Stimulated activated CD8-positive, alpha-beta memory T cell treated with anti-CD3 and anti-CD28 coated beads, Interleukin-12 subunit alpha, Interleukin-12 subunit beta, amount 100 ng/mL, for 1 hour (primary cell): ENCODE data around the gene OR2D2.
"Not testable (repeated sequence)": the region's sequence is repeated elsewhere in the genome, so short reads cannot be mapped to it uniquely, and the experiment has no call there.

ENCODE experiments used
- DNase-seq: peaks from one replicate; pipeline ENCODE4 v3.0.0-alpha.2; 2020; ENCODE audit warnings: low read depth

The OR2D2 gene

DNA sequence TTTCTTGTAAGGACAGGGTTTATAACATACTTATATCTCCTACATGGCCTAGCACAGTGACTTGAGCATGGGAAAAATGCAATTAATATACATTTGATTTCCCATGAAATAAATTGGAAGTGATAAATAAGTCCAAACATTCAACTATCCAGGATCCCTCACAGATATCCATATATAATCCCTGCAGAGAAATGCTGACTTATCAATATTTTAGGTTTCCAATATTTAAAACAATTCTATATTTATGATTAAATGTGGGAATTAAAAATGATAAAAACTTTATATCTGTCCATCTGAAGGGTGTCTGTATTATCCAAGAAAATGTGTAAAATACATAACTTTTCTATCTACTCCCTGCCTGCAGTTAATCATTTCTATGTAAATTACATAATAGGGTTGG is 9.5 kb downstream of the OR2D2 start:
- no peak for DNase-seq

DNA sequence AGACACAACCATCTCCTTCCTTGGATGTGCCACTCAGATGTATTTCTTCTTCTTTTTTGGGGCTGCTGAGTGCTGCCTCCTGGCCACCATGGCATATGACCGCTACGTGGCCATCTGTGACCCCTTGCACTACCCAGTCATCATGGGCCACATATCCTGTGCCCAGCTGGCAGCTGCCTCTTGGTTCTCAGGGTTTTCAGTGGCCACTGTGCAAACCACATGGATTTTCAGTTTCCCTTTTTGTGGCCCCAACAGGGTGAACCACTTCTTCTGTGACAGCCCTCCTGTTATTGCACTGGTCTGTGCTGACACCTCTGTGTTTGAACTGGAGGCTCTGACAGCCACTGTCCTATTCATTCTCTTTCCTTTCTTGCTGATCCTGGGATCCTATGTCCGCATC is 15.4 kb downstream of the OR2D2 start:
- no peak for DNase-seq

DNA sequence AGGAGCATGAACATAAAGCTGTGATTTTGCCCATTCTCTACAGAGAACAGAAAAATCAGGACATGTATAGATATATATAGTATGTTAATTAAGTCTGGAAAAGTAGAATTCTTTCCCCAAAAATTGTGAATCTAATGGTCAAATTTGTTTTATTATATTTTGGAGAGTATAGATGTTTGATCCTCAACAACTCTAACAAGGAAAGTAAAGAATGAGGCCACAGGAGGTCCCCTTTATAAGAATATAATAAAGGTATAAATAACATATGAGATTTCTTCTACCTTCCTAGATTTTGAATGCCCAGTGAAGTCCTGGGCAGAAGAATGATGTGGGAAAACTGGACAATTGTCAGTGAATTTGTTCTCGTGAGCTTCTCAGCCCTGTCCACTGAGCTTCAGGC is 16.0 kb downstream of the OR2D2 start, which contains the start of gene OR10A4:
Gene OR10A4 (plus strand): TSS at position 301 of the 400 bp plus-strand sequence. CDS start 23 bp downstream, at position 324.
- DNase-seq: no peak

DNA sequence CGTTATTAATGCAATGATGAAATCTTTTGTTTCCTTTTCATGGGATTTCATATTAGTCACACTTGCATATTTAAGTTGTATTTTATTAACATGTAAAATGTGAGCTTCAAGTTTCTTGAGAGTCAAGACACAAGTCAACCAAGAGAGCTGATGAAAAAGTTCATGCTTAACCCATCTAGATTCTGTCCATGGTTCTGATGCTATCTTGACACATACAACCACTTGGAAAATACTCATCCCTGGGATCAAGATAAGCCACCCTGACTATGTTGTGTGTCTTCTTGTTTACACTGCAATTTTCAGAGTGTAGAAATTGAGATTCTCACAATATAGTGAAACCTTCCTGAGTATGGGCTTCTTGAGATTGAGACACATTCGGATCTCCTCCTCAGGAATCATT is 16.5 kb downstream of the OR2D2 start:
- DNase-seq: no peak

DNA sequence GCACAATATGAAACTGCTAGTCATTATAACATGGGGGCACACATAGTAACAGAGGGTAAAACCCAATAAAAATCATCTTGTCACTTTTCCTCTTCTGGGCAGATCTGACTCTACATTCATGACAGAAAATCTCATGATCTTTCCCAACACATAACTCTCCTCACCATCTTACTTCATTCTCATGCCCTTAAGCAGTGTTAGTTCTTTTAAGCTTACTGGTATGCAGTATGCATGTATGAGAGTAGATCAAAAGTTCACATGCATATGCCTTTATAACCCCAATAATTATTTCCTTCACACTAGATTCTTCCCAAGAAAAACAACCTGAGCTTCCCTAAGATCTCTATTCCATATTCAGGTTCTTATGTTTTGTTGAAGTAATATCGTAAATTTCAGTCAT is 21.0 kb downstream of the OR2D2 start:
- no peak for DNase-seq

DNA sequence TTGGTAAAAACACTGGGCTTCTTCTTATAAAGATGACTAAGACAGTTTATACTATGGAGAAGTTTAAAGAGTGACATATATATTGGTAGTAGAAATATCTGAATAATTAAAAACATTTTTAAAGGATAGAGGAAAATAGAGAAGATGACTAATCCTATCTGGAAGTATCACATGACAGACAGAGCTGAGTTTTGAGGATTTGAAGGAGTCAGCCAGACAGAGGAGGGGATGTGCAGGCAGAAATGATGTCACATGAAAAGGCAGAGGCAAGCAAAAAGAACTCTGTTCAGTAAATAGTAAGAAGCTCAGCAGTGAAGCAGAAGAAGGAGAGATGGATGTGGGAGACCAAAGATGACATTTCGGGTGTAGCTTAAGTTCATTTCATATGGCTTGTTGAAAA is 27.9 kb downstream of the OR2D2 start:
- no peak for DNase-seq

DNA sequence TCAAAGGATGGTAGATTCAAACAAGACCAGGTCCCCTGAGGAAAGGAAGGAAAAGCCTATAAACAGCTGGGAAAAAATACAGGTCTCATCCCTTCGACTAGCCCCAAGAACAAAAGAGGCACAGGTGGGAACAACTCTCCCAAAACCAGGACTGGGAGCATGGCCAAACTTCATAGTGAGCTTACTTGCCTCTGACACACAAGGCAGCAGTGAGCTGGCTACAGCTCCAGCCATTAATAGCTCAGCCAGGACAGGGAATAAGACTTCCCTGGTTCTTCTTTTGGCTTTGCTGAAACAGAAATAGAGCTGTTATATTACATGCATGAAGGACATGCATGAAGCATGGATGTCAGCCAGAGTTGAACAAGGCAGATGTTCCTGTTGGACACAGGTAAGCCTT is 29.3 kb downstream of the OR2D2 start, which contains the start of gene OR10A2:
Gene OR10A2 (plus strand): TSS at position 97 of the 400 bp plus-strand sequence. CDS start 6,698 bp downstream, outside the sequence.
- no peak for DNase-seq

DNA sequence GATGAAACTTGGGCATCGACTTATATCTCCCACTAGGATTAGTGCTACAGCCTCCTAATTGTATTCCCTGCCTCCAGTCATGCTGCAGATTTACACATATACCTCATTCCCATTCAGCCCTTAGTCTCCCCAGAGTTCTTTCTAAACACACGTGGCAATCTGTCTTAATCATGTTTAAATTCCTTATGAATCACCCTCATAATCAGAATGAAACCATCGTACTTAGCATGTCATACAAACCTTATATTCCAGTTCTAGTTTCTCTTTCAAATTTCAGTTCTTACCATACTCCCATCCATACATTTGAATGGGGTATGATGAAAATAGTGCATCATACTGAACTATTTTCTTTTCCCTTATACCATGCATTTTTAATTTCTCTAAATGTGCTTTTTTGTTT is 35.4 kb downstream of the OR2D2 start:
- DNase-seq: no peak

DNA sequence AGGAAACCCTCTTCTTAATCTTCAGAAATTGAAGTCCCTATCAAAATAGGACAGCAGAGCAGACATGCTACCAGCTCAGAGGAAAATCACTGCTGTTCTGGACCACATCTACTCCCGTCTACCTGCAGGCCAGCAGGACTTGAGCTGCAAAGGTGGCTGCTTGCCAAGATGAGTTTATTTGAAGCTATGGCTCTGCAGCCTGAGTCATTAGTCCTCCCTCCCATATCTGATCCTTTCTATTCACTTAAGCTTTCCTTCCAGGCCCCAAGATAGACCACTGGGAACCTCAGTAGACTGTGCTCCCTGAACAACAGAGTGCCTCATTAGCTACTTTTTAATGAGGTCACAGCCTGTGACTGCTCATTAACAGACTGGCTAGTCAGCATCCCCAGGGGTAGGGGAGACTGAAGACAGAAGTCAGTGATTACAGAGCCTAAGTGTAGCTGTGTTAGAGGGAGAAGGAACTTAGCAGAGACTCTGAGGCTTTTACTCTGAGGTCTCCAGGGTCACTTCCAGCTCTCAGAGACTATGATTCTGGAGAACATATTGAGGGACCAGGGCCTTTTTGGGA is 36.2 kb downstream of the OR2D2 start:
- DNase-seq: no peak

DNA sequence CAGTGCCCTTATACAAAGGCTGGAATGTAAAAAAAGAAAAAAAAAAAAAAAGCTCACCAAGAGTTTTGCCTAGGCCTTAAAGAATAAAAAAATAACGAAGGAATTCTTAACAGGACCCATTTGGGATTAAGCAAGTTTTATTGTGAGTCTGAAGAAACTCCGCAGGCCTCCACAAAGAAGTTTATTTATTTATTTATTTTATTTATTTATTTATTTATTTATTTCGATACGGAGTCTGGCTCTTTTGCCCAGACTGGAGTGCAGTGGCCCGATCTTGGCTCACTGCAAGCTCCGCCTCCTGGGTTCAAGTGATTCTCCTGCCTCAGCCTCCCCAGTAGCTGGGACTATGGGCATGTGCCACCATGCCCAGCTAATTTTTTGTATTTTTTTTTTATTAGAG is 37.5 kb downstream of the OR2D2 start:
- DNase-seq: not testable (repeated sequence)

DNA sequence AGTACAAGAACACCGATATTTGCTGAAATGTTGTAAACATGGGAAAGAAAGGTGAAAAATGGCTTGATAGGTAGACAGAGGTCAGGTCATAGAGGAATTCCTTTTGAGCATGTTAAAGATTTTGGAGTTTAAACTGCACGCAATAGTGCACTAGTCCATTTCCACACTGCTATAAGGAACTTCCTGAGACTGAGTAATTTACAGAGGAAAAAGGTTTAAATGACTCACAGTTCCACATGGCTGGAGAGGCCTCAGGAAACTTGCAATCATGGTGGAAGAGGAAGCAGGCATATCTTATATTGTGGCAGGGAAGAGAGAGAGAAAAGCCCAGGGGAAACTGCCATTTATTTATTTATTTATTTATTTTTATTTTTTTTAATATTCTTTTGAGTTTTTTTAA is 41.8 kb downstream of the OR2D2 start:
- no peak for DNase-seq

DNA sequence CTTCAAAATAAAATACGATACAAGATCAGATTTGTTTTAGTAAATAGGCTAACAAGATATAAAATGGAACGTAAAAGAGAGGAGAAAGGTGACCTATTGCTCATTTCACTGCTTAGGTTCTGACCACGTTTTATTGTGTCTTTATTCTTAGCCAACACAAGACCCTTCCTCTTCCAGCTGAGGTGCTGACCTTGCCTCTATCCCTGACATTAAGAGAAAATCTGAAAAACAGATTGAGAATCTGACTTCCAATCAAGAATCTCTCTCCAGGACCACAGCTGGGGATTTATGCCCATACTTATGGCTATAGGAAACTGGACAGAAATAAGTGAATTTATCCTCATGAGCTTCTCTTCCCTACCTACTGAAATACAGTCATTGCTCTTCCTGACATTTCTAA is 46.9 kb downstream of the OR2D2 start, which contains the start of gene OR10A5:
Gene OR10A5 (plus strand): TSS at position 301 of the 400 bp plus-strand sequence. CDS start 0 bp downstream, at position 301.
- DNase-seq: no peak

DNA sequence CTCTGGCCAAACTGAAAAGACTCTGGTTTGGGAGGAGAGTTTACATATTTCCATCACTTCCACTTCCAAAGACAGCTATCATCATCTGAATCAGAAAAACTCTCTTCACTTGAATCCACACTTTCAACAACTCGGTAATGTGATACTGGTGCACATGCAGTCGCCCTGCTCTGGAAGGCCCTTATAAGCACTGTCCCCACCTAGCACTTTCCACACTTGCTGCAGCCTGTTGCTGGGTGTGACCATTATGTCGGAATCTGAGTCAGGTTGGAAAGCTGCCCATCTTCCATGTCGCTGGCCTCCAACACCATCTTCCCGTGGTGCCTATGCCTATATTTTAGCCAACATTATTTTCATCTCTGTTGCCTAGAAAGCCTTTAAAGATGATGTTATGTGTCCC is 47.9 kb downstream of the OR2D2 start:
- no peak for DNase-seq

DNA sequence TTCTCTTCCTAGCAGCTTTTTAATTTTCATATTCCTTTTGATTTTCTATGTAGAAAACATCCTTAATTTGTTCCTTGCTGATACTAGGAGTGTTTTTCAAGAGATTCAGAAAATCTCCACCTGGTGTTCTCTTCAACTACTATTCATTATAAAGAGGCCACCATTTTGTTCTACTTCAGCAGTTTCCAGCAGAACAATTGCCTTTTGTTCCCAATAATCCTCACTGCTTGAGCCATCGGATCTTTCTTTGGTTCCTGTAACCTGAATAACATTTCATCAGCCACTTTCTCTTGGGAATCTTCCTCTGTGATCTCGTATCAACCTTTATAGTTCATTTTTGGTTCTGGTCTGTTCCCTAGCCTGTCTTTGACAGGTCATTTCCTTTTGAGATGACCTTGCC is 48.6 kb downstream of the OR2D2 start:
- no peak for DNase-seq

DNA sequence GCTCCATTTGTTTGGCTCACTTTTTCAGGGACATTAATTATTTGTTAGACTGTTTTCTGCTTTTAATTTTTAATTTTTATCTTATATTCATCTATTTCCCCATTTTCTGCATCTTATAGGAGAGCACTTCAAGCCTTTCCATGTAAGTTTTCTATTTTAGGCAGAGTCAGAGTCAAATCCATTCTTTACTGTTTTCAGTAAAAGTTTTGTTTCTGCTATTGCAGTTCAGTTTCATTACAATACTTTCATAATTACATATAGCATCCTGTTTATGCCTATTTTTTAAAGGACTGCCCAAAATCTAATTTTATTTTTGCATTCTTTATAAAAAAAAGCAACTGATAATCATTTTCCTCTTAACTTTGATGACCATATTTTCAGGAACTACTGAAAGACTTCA is 50.6 kb downstream of the OR2D2 start:
- no peak for DNase-seq
